GM12864 (cell line): ENCODE measurements around the gene AKR1C2.
"Not testable (repeated sequence)": the region's sequence is repeated elsewhere in the genome, so short reads cannot be mapped to it uniquely, and the experiment has no call there.

Experiments
- DNase-seq: peaks from one replicate; pipeline ENCODE4 v3.0.0-alpha.2; 2011; ENCODE audit warnings: low read depth
- H3K4me3 ChIP-seq: 2 replicates; pipeline ENCODE4 v1.5.1; 2011; ENCODE audit warnings: mild to moderate bottlenecking, low read depth, low read length, control low read depth
- CTCF ChIP-seq: IDR thresholded peaks from 2 replicates; pipeline ENCODE4 v1.5.1; 2011; ENCODE audit warnings: low read depth, mild to moderate bottlenecking, moderate library complexity, low read length, control low read depth, inconsistent platforms; ENCODE audit errors: missing control alignments

AKR1C2 gene

GRCh38 chr10:5003127-5004029 is at the start of gene AKR1C2:
TSS of gene AKR1C2 (minus strand) at chr10:5003857. CDS start at chr10:5003835, 22 bp downstream.
- H3K4me3 ChIP-seq, DNase-seq: not testable (repeated sequence)

- not testable (repeated sequence) for DNase-seq
These were observed 49.4 kb upstream of the AKR1C2 start for GRCh38 chr10:5052951-5053500.

GRCh38 chr10:5047912-5048628 is 44.4 kb upstream of the AKR1C2 start:
- TF ChIP-seq CTCF, result no peak
- no peak for DNase-seq
- H3K4me3 ChIP-seq, result no peak overlapping the region

More at GRCh38 chr10:5052951-5053500, 49.4 kb upstream of the AKR1C2 start:
- H3K4me3 ChIP-seq, result not testable (repeated sequence)

- not testable (repeated sequence) for H3K4me3 ChIP-seq, DNase-seq
These were observed 43.4 kb upstream of the AKR1C2 start for GRCh38 chr10:5047055-5047454.

GRCh38 chr10:5046410-5046809 is 42.8 kb upstream of the AKR1C2 start:
- TF ChIP-seq CTCF, result no peak
- no peak for DNase-seq
- no peak overlapping the region for H3K4me3 ChIP-seq

GRCh38 chr10:5045095-5045494 is 41.4 kb upstream of the AKR1C2 start:
- no peak overlapping the region for H3K4me3 ChIP-seq
- no peak for DNase-seq
- no peak for TF ChIP-seq CTCF

GRCh38 chr10:5043716-5044115 is 40.1 kb upstream of the AKR1C2 start:
- no peak for TF ChIP-seq CTCF
- no peak for DNase-seq
- H3K4me3 ChIP-seq, result no peak overlapping the region

GRCh38 chr10:5042922-5043321 is 39.3 kb upstream of the AKR1C2 start:
- TF ChIP-seq CTCF, result no peak
- DNase-seq, result no peak
- no peak overlapping the region for H3K4me3 ChIP-seq
